ENCODE measurements around the gene CCDC178.

Gene CCDC178

GRCh38 chr18:33375829-33376228 is 64.7 kb downstream of the CCDC178 start:
- H3K27ac ChIP-seq (replicated peaks) = no peak overlapping the region
- no peaks in the 10 kb centered on the region for H3K27me3 ChIP-seq (ENCODE audit: insufficient read depth, poor library complexity, severe bottlenecking)
- DNase-seq (ENCODE audit: low read depth in 1 of 2, low spot score in 1 of 2) = no peak
- TF ChIP-seq GABPA (IDR thresholded peaks at IDR 0.05; ENCODE audit: low read depth) = no peak
- no peak for TF ChIP-seq CTCF (IDR thresholded peaks at IDR 0.05; ENCODE audit: insufficient read depth, low read length)
- TF ChIP-seq POLR2AphosphoS5 (IDR thresholded peaks at IDR 0.05; ENCODE audit: low read depth) = no peak
- TF ChIP-seq REST (IDR thresholded peaks at IDR 0.05; ENCODE audit: insufficient replicate concordance, low read depth) = no peak
- no peak for TF ChIP-seq SPI1 (IDR thresholded peaks at IDR 0.05; ENCODE audit: borderline replicate concordance, low read depth)
- H3K4me3 ChIP-seq (replicated peaks; ENCODE audit: insufficient read depth, low read length) = no peak overlapping the region

- no peak for DNase-seq (ENCODE audit: low read depth in 1 of 2, low spot score in 1 of 2)
- TF ChIP-seq POLR2AphosphoS5 (IDR thresholded peaks at IDR 0.05; ENCODE audit: low read depth) (no peak), GABPA (IDR thresholded peaks at IDR 0.05; ENCODE audit: low read depth) (no peak), REST (IDR thresholded peaks at IDR 0.05; ENCODE audit: insufficient replicate concordance, low read depth) (no peak), CTCF (IDR thresholded peaks at IDR 0.05; ENCODE audit: insufficient read depth, low read length) (no peak), SPI1 (IDR thresholded peaks at IDR 0.05; ENCODE audit: borderline replicate concordance, low read depth) (no peak)
These were observed 68.1 kb downstream of the CCDC178 start for GRCh38 chr18:33372442-33372841.

GRCh38 chr18:33369711-33370449 is 70.6 kb downstream of the CCDC178 start:
- DNase-seq (ENCODE audit: low read depth in 1 of 2, low spot score in 1 of 2) = no peak
- Histone ChIP-seq H3K27me3 (ENCODE audit: insufficient read depth, poor library complexity, severe bottlenecking) (no peaks in the 10 kb centered on the region), H3K4me3 (replicated peaks; ENCODE audit: insufficient read depth, low read length) (no peak overlapping the region), H3K27ac (replicated peaks) (no peak overlapping the region)
- TF ChIP-seq REST (IDR thresholded peaks at IDR 0.05; ENCODE audit: insufficient replicate concordance, low read depth) = no peak
- no peak for TF ChIP-seq POLR2AphosphoS5 (IDR thresholded peaks at IDR 0.05; ENCODE audit: low read depth)
- TF ChIP-seq SPI1 (IDR thresholded peaks at IDR 0.05; ENCODE audit: borderline replicate concordance, low read depth) = no peak
- no peak for TF ChIP-seq GABPA (IDR thresholded peaks at IDR 0.05; ENCODE audit: low read depth)
- TF ChIP-seq CTCF (IDR thresholded peaks at IDR 0.05; ENCODE audit: insufficient read depth, low read length) = no peak

More at GRCh38 chr18:33372442-33372841, 68.1 kb downstream of the CCDC178 start:
- Histone ChIP-seq H3K27ac (replicated peaks) (no peak overlapping the region), H3K27me3 (ENCODE audit: insufficient read depth, poor library complexity, severe bottlenecking) (no peaks in the 10 kb centered on the region), H3K4me3 (replicated peaks; ENCODE audit: insufficient read depth, low read length) (no peak overlapping the region)

All from HL-60 (cell line).